ENCODE results near the gene ZBTB7C. TPM values are rescaled to one million over a fixed set of nuclear protein-coding genes. Genes with fewer than 3 reads are reported as not detected.
A peak's percentile ranks its signal among the peaks of the same experiment; 100 is the strongest.

The ZBTB7C gene
- total RNA-seq, 1 donor from 2014 or later: 0.61 TPM

DNA sequence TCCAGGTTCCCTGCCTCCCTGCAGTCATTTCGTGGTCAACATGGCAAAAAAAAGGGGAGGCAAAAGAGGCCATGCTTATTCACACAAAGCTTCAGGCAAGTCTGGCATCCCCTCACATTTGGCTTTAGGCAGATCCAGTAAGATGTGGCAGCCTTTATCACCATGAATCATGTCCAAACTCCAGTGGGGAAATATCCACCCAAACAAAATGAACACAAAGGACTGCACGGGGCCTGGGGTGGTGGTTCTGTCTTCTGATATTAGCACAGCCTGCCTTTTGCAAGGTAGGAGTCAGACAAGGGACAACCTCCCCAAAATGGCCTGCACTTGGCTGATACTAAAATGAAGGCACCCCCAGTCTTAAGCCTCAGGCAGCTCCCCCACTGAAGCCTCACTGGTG lies 129.9 kb downstream of the ZBTB7C start:
- Mint-ChIP-seq H3K27me3 (ENCODE audit: low read depth) (no peaks in the 10 kb centered on the region), H3K4me3 (no peak overlapping the region), H3K4me1 (no peaks in the 10 kb centered on the region), H3K36me3 (ENCODE audit: low read depth) (no peaks in the 10 kb centered on the region), H3K9me3 (peaks cover 5% of the 10 kb centered on the region), H3K27ac (ENCODE audit: unreplicated experiment) (peak overlapping the region; percentile 35)
- TF ChIP-seq, protein P1, sequence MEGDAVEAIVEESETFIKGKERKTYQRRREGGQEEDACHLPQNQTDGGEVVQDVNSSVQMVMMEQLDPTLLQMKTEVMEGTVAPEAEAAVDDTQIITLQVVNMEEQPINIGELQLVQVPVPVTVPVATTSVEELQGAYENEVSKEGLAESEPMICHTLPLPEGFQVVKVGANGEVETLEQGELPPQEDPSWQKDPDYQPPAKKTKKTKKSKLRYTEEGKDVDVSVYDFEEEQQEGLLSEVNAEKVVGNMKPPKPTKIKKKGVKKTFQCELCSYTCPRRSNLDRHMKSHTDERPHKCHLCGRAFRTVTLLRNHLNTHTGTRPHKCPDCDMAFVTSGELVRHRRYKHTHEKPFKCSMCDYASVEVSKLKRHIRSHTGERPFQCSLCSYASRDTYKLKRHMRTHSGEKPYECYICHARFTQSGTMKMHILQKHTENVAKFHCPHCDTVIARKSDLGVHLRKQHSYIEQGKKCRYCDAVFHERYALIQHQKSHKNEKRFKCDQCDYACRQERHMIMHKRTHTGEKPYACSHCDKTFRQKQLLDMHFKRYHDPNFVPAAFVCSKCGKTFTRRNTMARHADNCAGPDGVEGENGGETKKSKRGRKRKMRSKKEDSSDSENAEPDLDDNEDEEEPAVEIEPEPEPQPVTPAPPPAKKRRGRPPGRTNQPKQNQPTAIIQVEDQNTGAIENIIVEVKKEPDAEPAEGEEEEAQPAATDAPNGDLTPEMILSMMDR (conservative IDR thresholded peaks at IDR 0.05): no peak
- no peak for DNase-seq (ENCODE audit: low read depth, low spot score)

DNA sequence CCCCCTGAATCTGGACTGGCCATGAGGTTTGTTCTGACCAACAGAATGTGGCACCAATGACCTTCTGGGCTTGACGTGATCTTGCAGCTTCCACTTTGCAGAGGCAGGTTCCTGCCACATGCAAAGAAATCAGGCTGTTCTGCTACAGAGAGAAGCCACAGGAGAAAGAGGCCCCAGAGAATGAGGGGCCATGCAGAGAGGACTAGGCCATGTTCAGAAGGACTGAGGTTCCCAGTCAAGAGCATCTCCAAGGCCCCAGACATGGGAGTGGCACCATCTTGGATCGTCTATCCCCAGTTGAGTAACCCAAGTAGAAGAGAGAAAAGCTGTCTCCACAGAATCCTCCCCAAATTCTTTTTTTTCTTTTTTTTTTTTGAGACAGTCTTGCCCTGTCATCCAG lies 131.1 kb downstream of the ZBTB7C start:
- Mint-ChIP-seq H3K27ac (ENCODE audit: unreplicated experiment) (no peak overlapping the region), H3K27me3 (ENCODE audit: low read depth) (no peaks in the 10 kb centered on the region), H3K36me3 (ENCODE audit: low read depth) (no peaks in the 10 kb centered on the region), H3K4me1 (no peaks in the 10 kb centered on the region), H3K4me3 (no peak overlapping the region), H3K9me3 (peaks cover 5% of the 10 kb centered on the region)
- TF ChIP-seq, protein P1 (conservative IDR thresholded peaks at IDR 0.05): no peak
- no peak for DNase-seq (ENCODE audit: low read depth, low spot score)

DNA sequence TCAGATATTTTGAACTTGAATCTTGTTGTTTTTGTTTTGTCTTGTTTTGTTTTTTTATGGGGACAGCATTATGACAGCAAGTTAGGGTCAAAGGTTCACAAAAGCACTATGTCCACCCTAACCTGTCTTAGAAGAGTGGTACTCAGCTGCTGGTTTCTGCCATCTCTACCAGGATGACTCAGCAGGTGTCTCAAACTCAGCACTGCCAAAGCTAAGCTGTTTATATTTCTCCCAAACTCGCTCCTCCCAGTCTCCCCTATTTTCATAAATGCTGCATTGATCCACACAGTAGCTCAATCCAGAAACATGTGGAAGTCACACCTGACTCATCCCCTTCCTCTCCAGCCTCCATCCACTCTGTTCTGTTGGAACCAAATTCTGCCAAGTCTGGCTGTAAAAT lies 134.9 kb downstream of the ZBTB7C start:
- TF ChIP-seq, protein P1 (conservative IDR thresholded peaks at IDR 0.05): no peak
- Mint-ChIP-seq H3K4me1 (no peaks in the 10 kb centered on the region), H3K36me3 (ENCODE audit: low read depth) (no peaks in the 10 kb centered on the region)

DNA sequence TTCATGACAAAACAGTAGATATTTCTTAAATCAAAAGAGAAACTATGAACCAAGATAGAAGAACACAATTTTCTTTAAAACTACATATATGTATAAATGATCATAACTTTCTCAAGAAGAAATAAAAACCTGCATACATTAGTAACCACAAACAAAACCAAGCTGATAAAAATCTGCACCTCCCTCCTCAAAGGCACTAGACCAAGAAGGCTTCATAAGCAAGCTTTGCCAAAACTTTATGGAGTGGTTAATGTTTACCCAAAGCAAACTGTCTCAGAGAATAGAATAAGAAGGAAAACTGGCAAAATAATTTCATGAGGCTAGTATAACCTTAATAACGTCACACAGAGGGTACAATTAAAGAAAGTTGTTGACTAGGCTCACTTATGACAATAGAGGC lies 138.3 kb downstream of the ZBTB7C start:
- no peak overlapping the region for H3K4me3 Mint-ChIP-seq
- peaks cover 11% of the 10 kb centered on the region for H3K4me1 Mint-ChIP-seq
- H3K9me3 Mint-ChIP-seq: no peaks in the 10 kb centered on the region
- no peak overlapping the region for H3K27ac Mint-ChIP-seq (ENCODE audit: unreplicated experiment)
- H3K27me3 Mint-ChIP-seq (ENCODE audit: low read depth): no peaks in the 10 kb centered on the region
- no peak for DNase-seq (ENCODE audit: low read depth, low spot score)
- TF ChIP-seq, protein P1 (conservative IDR thresholded peaks at IDR 0.05): no peak
- no peaks in the 10 kb centered on the region for H3K36me3 Mint-ChIP-seq (ENCODE audit: low read depth)

More for the DNA sequence above, 134.9 kb downstream of the ZBTB7C start:
- Mint-ChIP-seq H3K27ac (ENCODE audit: unreplicated experiment) (no peak overlapping the region), H3K4me3 (no peak overlapping the region), H3K9me3 (peaks cover 5% of the 10 kb centered on the region), H3K27me3 (ENCODE audit: low read depth) (no peaks in the 10 kb centered on the region)
- DNase-seq (ENCODE audit: low read depth, low spot score): no peak

DNA sequence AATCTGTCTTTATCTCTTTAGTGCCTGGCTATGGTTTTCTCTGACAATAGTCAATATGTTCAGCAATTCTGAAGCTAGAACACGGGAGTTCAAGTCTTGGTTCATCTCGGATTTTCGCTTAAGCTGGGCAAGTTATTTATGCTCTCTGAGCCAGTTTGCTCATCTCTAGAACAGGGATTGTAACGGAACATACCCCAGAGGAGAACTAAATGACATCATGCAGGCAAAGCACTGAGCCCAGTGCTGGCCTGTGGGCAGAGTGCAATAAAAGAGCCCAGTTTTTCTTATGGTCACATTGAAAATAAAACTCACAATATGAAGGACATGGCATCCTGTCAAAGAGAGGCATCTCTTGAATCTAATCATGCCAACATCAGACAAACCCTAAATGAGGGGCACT lies 143.9 kb downstream of the ZBTB7C start:
- no peaks in the 10 kb centered on the region for H3K9me3 Mint-ChIP-seq
- H3K36me3 Mint-ChIP-seq (ENCODE audit: low read depth): no peaks in the 10 kb centered on the region
- no peak overlapping the region for H3K4me3 Mint-ChIP-seq
- H3K27me3 Mint-ChIP-seq (ENCODE audit: low read depth): no peaks in the 10 kb centered on the region
- TF ChIP-seq, protein P1 (conservative IDR thresholded peaks at IDR 0.05): no peak
- H3K4me1 Mint-ChIP-seq: peaks cover 31% of the 10 kb centered on the region
- no peak overlapping the region for H3K27ac Mint-ChIP-seq (ENCODE audit: unreplicated experiment)
- no peak for DNase-seq (ENCODE audit: low read depth, low spot score)

Data from neural crest cell (in vitro differentiated cells).